ENCODE data around the gene VPS39. TPM values are rescaled to one million over a fixed set of nuclear protein-coding genes. Genes with fewer than 3 reads are reported as not detected.

Gene VPS39
- polyA plus RNA-seq, 1 of the 3 experiments (the other 2 are of a cell fraction) = 61.1 TPM

GRCh38 chr15:42165106-42165505, 43.0 kb downstream of the VPS39 start:
- no peak overlapping the region for H3K27ac ChIP-seq (ENCODE audit: low read depth in 2 of 2, low read length in 1 of 2)
- no peaks in the 10 kb centered on the region for H3K27me3 ChIP-seq (ENCODE audit: insufficient read depth)
- H3K4me3 ChIP-seq (ENCODE audit: low read depth in 2 of 2, low read length in 1 of 2) = no peak overlapping the region
- H3K9me3 ChIP-seq = no peaks in the 10 kb centered on the region
- 93% methylated on average over 4 of the region's 6 CpGs for WGBS (ENCODE audit: low lambda C conversion rate)
- CTCF ChIA-PET = interaction anchor here (2.8 kb wide), 1 partner anchor 28 kb away, joined by 8 read pairs; no protein-coding TSS in a partner anchor
- no peaks in the 10 kb centered on the region for H3K4me1 ChIP-seq (ENCODE audit: control insufficient read depth in 1 of 2, insufficient read depth in 2 of 2, low read depth in 1 of 2, low read length in 1 of 2)
- H3K4me2 ChIP-seq = no peak overlapping the region
- H3K9me2 ChIP-seq = no peaks in the 10 kb centered on the region
- no peak overlapping the region for H3K9ac ChIP-seq
- H3F3A ChIP-seq (replicated peaks; ENCODE audit: insufficient read depth) = peaks cover 6% of the 10 kb centered on the region
- no peak for DNase-seq
- H2AFZ ChIP-seq (ENCODE audit: low read depth) = no peak overlapping the region
- H4K20me1 ChIP-seq (ENCODE audit: insufficient read depth) = no peaks in the 10 kb centered on the region
- H3K36me3 ChIP-seq (replicated peaks in 1 of 2; ENCODE audit: control insufficient read depth in 1 of 2, insufficient read depth in 2 of 2, low read length in 1 of 2) = peaks cover 82 to 97% of the 10 kb centered on the region in 2 experiments
- H3K79me2 ChIP-seq (ENCODE audit: insufficient read depth) = no peaks in the 10 kb centered on the region
- POLR2A ChIA-PET = no interaction called here
- no peak for TF ChIP-seq EZH2phosphoT487 (IDR thresholded peaks at IDR 0.05; ENCODE audit: borderline replicate concordance, low read depth)
- no peak for TF ChIP-seq CHD2 (IDR thresholded peaks at IDR 0.05; ENCODE audit: low read length, partially characterized antibody)
- no peak for TF ChIP-seq POLR2AphosphoS5 (IDR thresholded peaks at IDR 0.05; ENCODE audit: low read depth, low read length)
- no peak for TF ChIP-seq GATA2 (CRISPR knock-in tag; IDR thresholded peaks at IDR 0.05)
- no peak for TF ChIP-seq FOXJ3 (CRISPR knock-in tag; IDR thresholded peaks at IDR 0.05)
- no peak for TF ChIP-seq FOXM1 (IDR thresholded peaks at IDR 0.05; ENCODE audit: low read depth)
- no peak for TF ChIP-seq NRF1 (IDR thresholded peaks at IDR 0.05; ENCODE audit: low read depth, low read length)
- TF ChIP-seq RAD21 (IDR thresholded peaks at IDR 0.05; ENCODE audit: low read length) = no peak
- TF ChIP-seq CTCF (IDR thresholded peaks at IDR 0.05) = no peak

GRCh38 chr15:42163947-42164550, 44.1 kb downstream of the VPS39 start:
- no peak overlapping the region for H2AFZ ChIP-seq (ENCODE audit: low read depth)
- no peak overlapping the region for H3K4me3 ChIP-seq (ENCODE audit: low read depth in 2 of 2, low read length in 1 of 2)
- 92% methylated on average over 4 of the region's 4 CpGs for WGBS (ENCODE audit: low lambda C conversion rate)
- no peaks in the 10 kb centered on the region for H3K9me2 ChIP-seq
- peaks cover 2% of the 10 kb centered on the region for H3F3A ChIP-seq (replicated peaks; ENCODE audit: insufficient read depth)
- H3K9ac ChIP-seq = no peak overlapping the region
- no peaks in the 10 kb centered on the region; a peak in 1 of 4 replicates for H3K4me1 ChIP-seq (ENCODE audit: control insufficient read depth in 1 of 2, insufficient read depth in 2 of 2, low read depth in 1 of 2, low read length in 1 of 2)
- no peaks in the 10 kb centered on the region for H4K20me1 ChIP-seq (ENCODE audit: insufficient read depth)
- no peak for TF ChIP-seq SMC3 (IDR thresholded peaks at IDR 0.05; ENCODE audit: low read depth, low read length)
- CTCF ChIA-PET = interaction anchor here (1.2 to 2.8 kb wide), 3 partner anchors 26 to 107 kb away, joined by 3 to 8 read pairs (median 5); no protein-coding TSS in a partner anchor
- H3K36me3 ChIP-seq (replicated peaks in 1 of 2; ENCODE audit: control insufficient read depth in 1 of 2, insufficient read depth in 2 of 2, low read length in 1 of 2) = peaks cover 75 to 95% of the 10 kb centered on the region in 2 experiments
- no peak for DNase-seq
- H3K9me3 ChIP-seq = no peaks in the 10 kb centered on the region
- H3K79me2 ChIP-seq (ENCODE audit: insufficient read depth) = no peaks in the 10 kb centered on the region
- no peak overlapping the region for H3K27ac ChIP-seq (ENCODE audit: low read depth in 2 of 2, low read length in 1 of 2)
- POLR2A ChIA-PET = no interaction called here
- H3K4me2 ChIP-seq = no peak overlapping the region
- no peaks in the 10 kb centered on the region for H3K27me3 ChIP-seq (ENCODE audit: insufficient read depth)
